Measurements from ENCODE around the gene HYAL2. TPM values are rescaled to one million over a fixed set of nuclear protein-coding genes. Genes with fewer than 3 reads are reported as not detected.
"Not testable (repeated sequence)": the region's sequence is repeated elsewhere in the genome, so short reads cannot be mapped to it uniquely, and the experiment has no call there.

Gene HYAL2
- total RNA-seq, 2 experiments from 2014 or later, result 7.4 TPM

DNA sequence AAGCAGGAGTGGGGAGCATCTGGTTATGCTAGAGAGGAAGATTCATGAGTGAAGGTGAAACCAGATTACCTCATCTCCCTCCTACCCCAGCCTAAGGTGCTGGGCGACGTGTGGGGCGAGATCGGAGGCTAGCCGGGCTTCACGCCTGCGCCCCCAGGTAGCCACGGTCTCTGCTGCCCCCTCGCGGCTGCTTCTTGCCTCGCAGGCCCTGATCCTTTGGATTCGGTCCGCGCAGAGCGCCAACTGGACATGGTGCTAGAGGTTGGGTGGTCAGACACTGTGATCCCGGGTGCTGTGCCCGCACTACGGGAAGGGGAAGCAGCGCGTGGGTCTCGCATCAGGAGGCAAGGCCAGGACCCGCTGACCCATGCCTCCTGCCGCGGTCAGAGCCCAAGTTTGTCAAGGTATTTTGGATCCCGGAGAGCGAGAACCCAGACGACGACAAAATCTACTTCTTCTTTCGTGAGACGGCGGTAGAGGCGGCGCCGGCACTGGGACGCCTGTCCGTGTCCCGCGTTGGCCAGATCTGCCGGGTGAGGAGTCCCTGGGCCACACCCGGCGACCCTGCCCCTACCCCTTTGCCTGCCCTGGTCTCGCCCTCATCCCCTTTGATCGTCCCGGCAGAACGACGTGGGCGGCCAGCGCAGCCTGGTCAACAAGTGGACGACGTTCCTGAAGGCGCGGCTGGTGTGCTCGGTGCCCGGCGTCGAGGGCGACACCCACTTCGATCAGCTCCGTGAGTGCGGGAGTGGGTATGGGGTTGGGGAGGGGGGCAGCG, 49.4 kb downstream of the HYAL2 start:
- Mint-ChIP-seq H3K36me3 (no peaks in the 10 kb centered on the region), H3K9me3 (ENCODE audit: low read depth) (no peaks in the 10 kb centered on the region), H3K27ac (no peak overlapping the region), H3K27me3 (peaks cover 54% of the 10 kb centered on the region), H3K4me1 (peaks cover 32% of the 10 kb centered on the region), H3K4me3 (peak overlapping the region; percentile 58)
- DNase-seq (peak; percentile 92), ATAC-seq (peak; percentile 89)
- CTCF ChIA-PET, result interaction anchor here (0.7 to 7.4 kb wide), 13 partner anchors 9 to 120 kb away, joined by 3 to 84 read pairs (median 5); partner anchors contain the start of genes HYAL3, IFRD2 and NAA80

GRCh38 chr3:50272538-50272910, 50.0 kb downstream of the HYAL2 start:
- not testable (repeated sequence) for ATAC-seq; H3K36me3 Mint-ChIP-seq; H3K4me3 Mint-ChIP-seq; H3K9me3 Mint-ChIP-seq (ENCODE audit: low read depth); H3K27ac Mint-ChIP-seq; DNase-seq
- Mint-ChIP-seq H3K4me1 (peaks cover 32% of the 10 kb centered on the region), H3K27me3 (peaks cover 54% of the 10 kb centered on the region)
- CTCF ChIA-PET, result interaction anchor here (0.9 to 7.4 kb wide), 13 partner anchors 10 to 120 kb away, joined by 3 to 84 read pairs (median 4); partner anchors contain the start of genes GNAI2 and IFRD2

DNA sequence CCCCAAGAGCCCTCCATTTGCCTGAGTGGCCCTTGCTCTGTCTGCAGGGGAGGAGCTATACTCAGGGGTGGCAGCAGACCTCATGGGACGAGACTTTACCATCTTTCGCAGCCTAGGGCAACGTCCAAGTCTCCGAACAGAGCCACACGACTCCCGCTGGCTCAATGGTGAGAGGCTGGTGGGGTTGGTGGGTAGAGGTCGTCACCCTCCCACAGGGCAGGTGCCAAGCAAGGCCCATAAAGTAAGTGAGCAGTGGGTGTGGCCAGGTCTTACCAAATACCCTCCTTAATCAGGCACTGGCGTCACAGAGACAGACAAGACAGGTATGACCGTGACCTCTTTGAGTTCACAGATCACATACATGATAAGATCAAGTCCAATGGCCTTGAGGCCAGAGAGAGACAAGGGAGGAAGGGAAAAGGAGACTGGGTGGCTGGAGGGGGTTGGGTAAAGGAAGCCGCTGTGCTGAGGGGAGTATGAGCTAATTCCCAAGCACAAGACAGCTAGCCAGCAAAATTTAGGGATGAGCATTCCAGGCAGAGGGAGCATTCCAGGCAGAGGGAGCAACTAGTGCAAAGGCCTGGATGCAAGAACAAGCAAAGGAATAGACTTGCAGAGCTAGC, 51.1 kb downstream of the HYAL2 start:
- H3K4me1 Mint-ChIP-seq, result peaks cover 32% of the 10 kb centered on the region
- H3K27me3 Mint-ChIP-seq, result peaks cover 56% of the 10 kb centered on the region
- no peak for ATAC-seq
- H3K27ac Mint-ChIP-seq, result no peak overlapping the region
- no peaks in the 10 kb centered on the region for H3K36me3 Mint-ChIP-seq
- no peak for DNase-seq
- CTCF ChIA-PET, result interaction anchor here (0.6 to 7.4 kb wide), 15 partner anchors 8 to 509 kb away, joined by 3 to 84 read pairs (median 4); partner anchors contain the start of genes GNAI2 and IFRD2
- no peak overlapping the region for H3K4me3 Mint-ChIP-seq
- H3K9me3 Mint-ChIP-seq (ENCODE audit: low read depth), result no peaks in the 10 kb centered on the region

DNA sequence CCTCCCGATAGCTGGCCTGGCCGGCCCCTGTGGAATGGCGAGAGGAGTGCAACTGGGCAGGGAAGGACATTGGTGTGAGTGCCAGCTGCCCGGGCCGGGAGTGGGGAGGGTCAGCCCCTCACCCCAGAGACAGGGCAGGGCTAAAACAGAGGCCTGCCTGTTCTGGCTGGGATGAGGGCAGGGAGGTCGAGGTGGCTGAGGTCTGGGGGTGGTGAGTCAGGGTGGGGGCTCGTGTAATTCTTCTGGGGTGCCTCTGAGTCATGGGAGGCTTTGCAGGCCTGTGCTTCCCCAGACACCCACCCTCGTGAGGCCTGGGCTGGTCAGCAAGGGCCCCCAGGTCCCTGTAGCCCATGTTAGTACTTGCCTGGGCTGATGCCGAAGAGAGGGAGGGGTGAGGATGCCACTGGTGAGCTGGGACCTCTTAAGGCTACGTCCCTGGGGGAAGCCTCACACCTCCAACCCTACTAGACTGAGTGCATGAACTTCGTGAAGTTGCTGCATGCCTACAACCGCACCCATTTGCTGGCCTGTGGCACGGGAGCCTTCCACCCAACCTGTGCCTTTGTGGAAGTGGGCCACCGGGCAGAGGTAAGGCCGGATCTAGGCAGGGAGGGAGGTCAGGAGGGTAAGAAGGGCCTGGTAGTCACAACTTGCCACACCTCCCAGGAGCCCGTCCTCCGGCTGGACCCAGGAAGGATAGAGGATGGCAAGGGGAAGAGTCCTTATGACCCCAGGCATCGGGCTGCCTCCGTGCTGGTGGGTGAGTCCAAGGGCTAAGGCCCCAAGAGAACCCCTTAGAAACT, 51.9 kb downstream of the HYAL2 start:
- Mint-ChIP-seq H3K27ac (no peak overlapping the region), H3K27me3 (peaks cover 56% of the 10 kb centered on the region)
- DNase-seq, result no peak

DNA sequence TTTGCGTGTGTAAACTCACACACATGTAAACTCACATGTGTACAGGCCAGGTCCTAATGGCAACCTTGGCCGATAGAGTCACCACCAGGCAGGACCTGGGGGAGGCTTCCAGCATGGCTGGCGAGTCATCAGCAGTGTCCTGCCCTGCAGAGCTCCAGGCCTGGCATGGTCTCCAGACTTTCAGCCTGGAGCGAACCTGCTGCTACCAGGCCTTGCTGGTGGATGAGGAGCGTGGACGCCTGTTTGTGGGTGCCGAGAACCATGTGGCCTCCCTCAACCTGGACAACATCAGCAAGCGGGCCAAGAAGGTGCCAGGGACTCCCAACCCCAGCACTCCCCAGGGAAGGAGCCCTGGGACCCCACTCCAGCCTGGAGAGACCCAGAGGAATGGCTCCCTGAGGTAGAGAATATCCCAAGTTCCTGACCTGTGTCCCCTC, 52.5 kb downstream of the HYAL2 start:
- Mint-ChIP-seq H3K27ac (no peak overlapping the region), H3K4me3 (no peak overlapping the region), H3K9me3 (ENCODE audit: low read depth) (no peaks in the 10 kb centered on the region), H3K4me1 (peaks cover 20% of the 10 kb centered on the region), H3K27me3 (peaks cover 50% of the 10 kb centered on the region), H3K36me3 (no peaks in the 10 kb centered on the region)
- ATAC-seq (no peak), DNase-seq (no peak)
- CTCF ChIA-PET, result interaction anchor here (1.0 to 7.4 kb wide), 5 partner anchors 10 to 76 kb away, joined by 3 to 84 read pairs (median 33); no protein-coding TSS in a partner anchor

More for the DNA sequence above, 51.9 kb downstream of the HYAL2 start:
- no peaks in the 10 kb centered on the region for H3K9me3 Mint-ChIP-seq (ENCODE audit: low read depth)
- no peaks in the 10 kb centered on the region for H3K36me3 Mint-ChIP-seq
- H3K4me1 Mint-ChIP-seq, result peaks cover 26% of the 10 kb centered on the region
- CTCF ChIA-PET, result interaction anchor here (1.0 to 7.4 kb wide), 7 partner anchors 10 to 81 kb away, joined by 3 to 84 read pairs (median 22); no protein-coding TSS in a partner anchor
- H3K4me3 Mint-ChIP-seq, result no peak overlapping the region
- no peak for ATAC-seq

- Mint-ChIP-seq H3K9me3 (ENCODE audit: low read depth) (no peaks in the 10 kb centered on the region), H3K27ac (no peak overlapping the region), H3K27me3 (peaks cover 44% of the 10 kb centered on the region), H3K4me1 (peaks cover 17% of the 10 kb centered on the region), H3K4me3 (no peak overlapping the region), H3K36me3 (no peaks in the 10 kb centered on the region)
- ATAC-seq (no peak), DNase-seq (no peak)
- CTCF ChIA-PET, result interaction anchor here (1.0 to 7.4 kb wide), 4 partner anchors 9 to 75 kb away, joined by 3 to 84 read pairs (median 46); no protein-coding TSS in a partner anchor
Measured at GRCh38 chr3:50269460-50269859, 53.1 kb downstream of the HYAL2 start.

DNA sequence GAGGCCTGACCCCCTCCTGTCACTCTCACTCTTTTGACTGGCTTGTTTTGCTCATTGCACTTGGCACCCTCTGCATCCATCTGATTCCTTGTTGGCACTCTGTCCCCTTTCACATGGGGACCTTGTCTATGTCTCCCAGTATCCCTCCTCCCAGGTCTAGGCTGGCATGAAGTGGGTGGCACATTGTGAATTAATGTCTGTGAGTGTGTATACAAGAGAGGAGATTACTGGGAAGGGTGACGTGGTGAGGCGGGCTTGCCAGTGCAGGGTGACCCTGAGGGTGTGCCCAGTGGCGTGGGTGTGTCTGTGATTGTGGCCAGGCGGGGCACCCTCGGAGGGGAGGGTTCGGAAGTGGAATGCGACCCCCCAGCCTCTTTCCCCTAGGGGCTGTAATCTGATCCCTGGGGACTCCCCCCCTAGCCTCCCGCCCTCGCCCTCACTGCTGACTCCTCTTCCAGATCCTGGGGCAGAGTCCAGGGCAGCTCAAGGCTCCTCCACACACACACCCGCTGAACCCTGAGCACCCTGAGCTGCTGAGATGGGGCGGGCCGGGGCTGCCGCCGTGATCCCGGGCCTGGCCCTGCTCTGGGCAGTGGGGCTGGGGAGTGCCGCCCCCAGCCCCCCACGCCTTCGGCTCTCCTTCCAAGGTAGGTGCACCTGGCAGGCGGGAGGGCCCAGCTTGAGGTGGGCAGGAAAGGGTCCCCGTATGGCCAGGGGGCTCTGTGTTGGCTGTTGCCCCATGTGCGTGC, 53.7 kb downstream of the HYAL2 start, which contains the start of gene SEMA3B:
SEMA3B (plus strand) TSS at position 445 of the 749 bp plus-strand sequence; CDS start at position 539, 94 bp downstream.
- no peak within 1 kb of the TSS for H3K27ac Mint-ChIP-seq
- CTCF ChIA-PET, result interaction anchor here (6.9 to 7.4 kb wide), 2 partner anchors 42 to 74 kb away, joined by 58 to 84 read pairs; no protein-coding TSS in a partner anchor
- no peak within 1 kb of the TSS for H3K4me3 Mint-ChIP-seq
- no peak for ATAC-seq
- peaks cover 38% of the 10 kb centered on the region for H3K27me3 Mint-ChIP-seq
- peaks cover 11% of the 10 kb centered on the region for H3K4me1 Mint-ChIP-seq
- no peaks in the 10 kb centered on the region for H3K36me3 Mint-ChIP-seq
- no peak for DNase-seq
- no peaks in the 10 kb centered on the region for H3K9me3 Mint-ChIP-seq (ENCODE audit: low read depth)

DNA sequence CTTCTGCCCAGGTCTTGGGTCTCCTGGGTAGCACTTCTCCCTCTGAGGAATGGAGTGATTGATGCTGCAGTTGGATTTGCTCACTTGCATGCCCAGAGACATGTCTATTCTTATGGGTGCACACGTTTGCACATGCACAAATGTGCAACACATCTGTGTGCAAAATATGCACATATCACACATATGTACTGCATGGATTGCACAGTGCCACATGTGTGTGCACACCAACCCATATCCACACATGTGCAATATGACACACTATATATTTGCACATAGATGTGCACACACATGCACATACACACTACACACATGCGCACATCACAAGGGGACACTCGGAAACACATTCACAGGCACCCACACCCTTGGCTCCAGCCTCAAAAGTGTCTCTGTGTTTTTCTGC, 54.3 kb downstream of the HYAL2 start:
- Mint-ChIP-seq H3K27ac (no peak overlapping the region), H3K9me3 (ENCODE audit: low read depth) (no peaks in the 10 kb centered on the region), H3K27me3 (peaks cover 35% of the 10 kb centered on the region), H3K4me1 (peaks cover 8% of the 10 kb centered on the region), H3K4me3 (no peak overlapping the region), H3K36me3 (no peaks in the 10 kb centered on the region)
- ATAC-seq (no peak), DNase-seq (no peak)
- CTCF ChIA-PET, result interaction anchor here (2.4 to 7.4 kb wide), 2 partner anchors 42 to 74 kb away, joined by 14 to 58 read pairs; no protein-coding TSS in a partner anchor

Other genes starting within 250 kb of the HYAL2 start
- 100 to 1,000 TPM; 176 to 202 TPM for gene RBM5, start 233.8 kb downstream of the HYAL2 start, total RNA-seq
- gene SEMA3F, start 167.4 kb downstream of the HYAL2 start, total RNA-seq, result under 1 TPM; 0.07 to 0.09 TPM
- not detected for gene GNAT1, start 131.1 kb downstream of the HYAL2 start, total RNA-seq
- gene SLC38A3, start 117.5 kb downstream of the HYAL2 start, total RNA-seq, result not detected
- gene GNAI2, start 86.5 kb downstream of the HYAL2 start, total RNA-seq, result 100 to 1,000 TPM; 450 to 509 TPM
- under 1 TPM; 0.16 to 0.70 TPM for gene SEMA3B, start 53.6 kb downstream of the HYAL2 start, total RNA-seq
- gene LSMEM2, start 43.7 kb downstream of the HYAL2 start, total RNA-seq, result not detected
- gene IFRD2, start 30.3 kb downstream of the HYAL2 start, total RNA-seq, result 100 to 1,000 TPM in 1 of 2 experiments, 10 to 100 TPM in 1; 74.8 to 103 TPM
- gene HYAL3, start 23.3 kb downstream of the HYAL2 start, total RNA-seq, result 10 to 100 TPM; 13.0 to 14.3 TPM
- 10 to 100 TPM; 23.1 to 37.3 TPM for gene NAA80, start 23.3 kb downstream of the HYAL2 start, total RNA-seq
- under 1 TPM; 0.14 to 0.15 TPM for gene HYAL1, start 19.2 kb downstream of the HYAL2 start, total RNA-seq
- 10 to 100 TPM; 20.4 to 25.0 TPM for gene TUSC2, start 5.5 kb upstream of the HYAL2 start, total RNA-seq
- gene RASSF1, start 18.1 kb upstream of the HYAL2 start, total RNA-seq, result 100 to 1,000 TPM; 124 to 205 TPM
- gene ZMYND10, start 23.0 kb upstream of the HYAL2 start, total RNA-seq, result 1 to 10 TPM; 2.4 to 2.9 TPM
- 10 to 100 TPM; 45.3 to 49.7 TPM for gene NPRL2, start 28.0 kb upstream of the HYAL2 start, total RNA-seq
- gene CYB561D2, start 28.1 kb upstream of the HYAL2 start, total RNA-seq, result 10 to 100 TPM; 35.1 to 37.7 TPM
- gene TMEM115, start 36.8 kb upstream of the HYAL2 start, total RNA-seq, result 10 to 100 TPM; 19.8 to 23.0 TPM
- gene CACNA2D2, start 180.9 kb upstream of the HYAL2 start, total RNA-seq, result 1 to 10 TPM in 1 of 2 experiments, under 1 TPM in 1; 0.56 to 1.1 TPM
- 10 to 100 TPM; 15.6 to 17.8 TPM for gene C3orf18, start 245.0 kb upstream of the HYAL2 start, total RNA-seq
- gene HEMK1, start 246.8 kb upstream of the HYAL2 start, total RNA-seq, result 10 to 100 TPM; 49.9 to 61.3 TPM